GM12878 (cell line): ENCODE results near the gene UBE2E3. TPM values are rescaled to one million over a fixed set of nuclear protein-coding genes. Genes with fewer than 3 reads are reported as not detected.

Experiments
- ATAC-seq: fragments of 200-7000 bp; cut with Tn5 transposase; 3 replicates; pipeline ENCODE4 v1.9.1; 2020; ENCODE audit warnings: mild to moderate bottlenecking, moderate library complexity
- BruUV-seq: library from RNA; stranded (reverse); fragments of 400-500 nt; replicated peaks from 2 replicates; lab custom pipeline; 2021; lab: Mats Ljungman, UMichigan
- CTCF ChIA-PET: fragments of 300-600 bp; sonication (Branson Sonifier 250); formaldehyde crosslinking; extraction: SDS; loops from one replicate; lab custom pipeline; 2021; ENCODE audit warnings: inconsistent platforms; lab: Yijun Ruan, JAX
- POLR2A ChIA-PET: fragments of 350-600 bp; formaldehyde crosslinking; extraction: SDS; loops from one replicate; lab custom pipeline; 2021; ENCODE audit warnings: inconsistent platforms; lab: Charles Lee
- RAD21 ChIA-PET: fragments of 300-600 bp; sonication (Branson Sonifier 250); formaldehyde crosslinking; loops from one replicate; lab custom pipeline; 2023; ENCODE audit warnings: antibody characterized with exemption; ENCODE audit not compliant: unreplicated experiment; lab: Charles Lee
- SMC1A ChIA-PET: fragments of 300-600 bp; sonication (Branson Sonifier 250); formaldehyde crosslinking; loops from one replicate; lab custom pipeline; 2023; ENCODE audit not compliant: unreplicated experiment, uncharacterized antibody; lab: Charles Lee
- DNase-seq: peaks from one replicate; pipeline ENCODE4 v3.0.0-alpha.2; 2011; ENCODE audit warnings: low read depth, low spot score
- FAIRE-seq: peaks from 3 replicates; lab custom pipeline; 2011; peaks lifted over from hg19 to GRCh38; lab: Jason Lieb, UNC
- H2AFZ ChIP-seq: 2 replicates; pipeline ENCODE4 v1.6.0; 2011; ENCODE audit warnings: low read depth, low read length, control low read depth; ENCODE audit not compliant: control insufficient read depth
- H3K27ac ChIP-seq: 2 replicates; pipeline ENCODE4 v1.5.1; 2011; ENCODE audit warnings: control low read depth; ENCODE audit not compliant: control insufficient read depth, insufficient read depth
- H3K27me3 ChIP-seq, 2 experiments: replicated peaks in 1 of 2; 2 replicates each; pipeline versions ENCODE4 v1.6.0 to v1.6.1; 2011; ENCODE audit warnings: low read length in 1 of 2; ENCODE audit not compliant: control insufficient read depth in 2 of 2, insufficient read depth in 2 of 2
- H3K36me3 ChIP-seq, 2 experiments: 2 replicates each; pipeline ENCODE4 v1.5.1; 2011; ENCODE audit warnings: low read length in 1 of 2; ENCODE audit not compliant: control insufficient read depth in 2 of 2, insufficient read depth in 2 of 2
- H3K4me1 ChIP-seq: 2 replicates; pipeline ENCODE4 v1.6.1; 2011; ENCODE audit warnings: mild to moderate bottlenecking, low read length, moderate library complexity, mixed read lengths; ENCODE audit not compliant: control insufficient read depth, insufficient read depth
- H3K4me2 ChIP-seq: 2 replicates; pipeline ENCODE4 v1.6.0; 2011; ENCODE audit warnings: control low read depth; ENCODE audit not compliant: control insufficient read depth, insufficient read depth
- H3K4me3 ChIP-seq: fragments of 200-600 bp; sonication (generic); 2 replicates; pipeline ENCODE4 v1.5.1; 2016
- H3K79me2 ChIP-seq: 2 replicates; pipeline ENCODE4 v1.6.0; 2011; ENCODE audit warnings: low read length; ENCODE audit not compliant: control insufficient read depth, insufficient read depth
- H3K9ac ChIP-seq: 2 replicates; pipeline ENCODE4 v1.8.0; 2011; ENCODE audit warnings: low read length, control low read depth, mixed read lengths; ENCODE audit not compliant: control insufficient read depth, insufficient read depth
- H3K9me3 ChIP-seq: replicated peaks from 3 replicates; pipeline ENCODE4 v1.5.1; 2011; ENCODE audit warnings: mild to moderate bottlenecking, low read length; ENCODE audit not compliant: control insufficient read depth, insufficient read depth
- H4K20me1 ChIP-seq: 2 replicates; pipeline ENCODE4 v1.6.0; 2011; ENCODE audit not compliant: control insufficient read depth, insufficient read depth
- ASH2L ChIP-seq: fragments of 300-600, 200-600 bp; sonication (generic); IDR thresholded peaks from 2 replicates; pipeline ENCODE4 v1.6.1; 2017; ENCODE audit warnings: low read depth, mild to moderate bottlenecking, borderline replicate concordance
- ATF7 ChIP-seq: fragments of 450-650 bp; IDR thresholded peaks from 2 replicates; pipeline ENCODE4 v1.6.1; 2016; ENCODE audit warnings: low read depth, mild to moderate bottlenecking
- EGR1 ChIP-seq, 2 experiments: IDR thresholded peaks; 1 replicate in 1 of 2; 2 replicates in 1 of 2; pipeline ENCODE4 v1.6.1; 2011 to 2012; ENCODE audit warnings: low read depth in 2 of 2, low read length in 2 of 2, borderline replicate concordance in 1 of 2, mild to moderate bottlenecking in 1 of 2, moderate library complexity in 1 of 2
- HDAC6 ChIP-seq: fragments of 200-600 bp; sonication (generic); IDR thresholded peaks from one replicate; pipeline ENCODE4 v1.8.0; 2017; ENCODE audit warnings: antibody characterized with exemption; ENCODE audit not compliant: unreplicated experiment
- MEF2A ChIP-seq: IDR thresholded peaks from 2 replicates; pipeline ENCODE4 v1.6.1; 2011; ENCODE audit warnings: low read depth, mild to moderate bottlenecking, low read length, moderate library complexity; ENCODE audit not compliant: insufficient read depth
- MEF2B ChIP-seq: fragments of 450-650 bp; IDR thresholded peaks from 2 replicates; pipeline ENCODE4 v1.6.1; 2018; ENCODE audit warnings: mild to moderate bottlenecking, moderate library complexity; ENCODE audit not compliant: partially characterized antibody, poor library complexity, severe bottlenecking
- NBN ChIP-seq: fragments of 450-650 bp; IDR thresholded peaks from 2 replicates; pipeline ENCODE4 v1.6.1; 2016
- RAD21 ChIP-seq: IDR thresholded peaks from 2 replicates; pipeline ENCODE4 v1.6.1; 2011; ENCODE audit warnings: mild to moderate bottlenecking, low read depth, low read length, moderate library complexity; ENCODE audit not compliant: insufficient read depth
- RELA ChIP-seq: fragments of 450-650 bp; IDR thresholded peaks from 2 replicates; pipeline ENCODE4 v1.8.0; 2014; ENCODE audit warnings: borderline replicate concordance; ENCODE audit not compliant: partially characterized antibody
- RELB ChIP-seq: fragments of 450-650 bp; IDR thresholded peaks from 2 replicates; pipeline ENCODE4 v1.6.1; 2017; ENCODE audit warnings: low read depth, mild to moderate bottlenecking, moderate library complexity
- SREBF2 ChIP-seq: IDR thresholded peaks from 2 replicates; pipeline ENCODE4 v1.6.1; 2012; ENCODE audit warnings: mild to moderate bottlenecking, low read length
- TCF3 ChIP-seq: IDR thresholded peaks from 2 replicates; pipeline ENCODE4 v1.6.1; 2012; ENCODE audit warnings: low read depth, mild to moderate bottlenecking, low read length, borderline replicate concordance; ENCODE audit not compliant: insufficient read depth
- in situ Hi-C: fragments of 300-500 bp; cut with MboI; formaldehyde crosslinking; loops from 9 replicates; pipeline ENCODE4 v1.14.3; 2018; ENCODE audit warnings: mixed read lengths
- intact Hi-C: fragments of 100-400 bp; cut with micrococcal nuclease; formaldehyde crosslinking; loops from one replicate; pipeline ENCODE4 v1.14.2; 2022; ENCODE audit not compliant: unreplicated experiment
- polyA plus RNA-seq, 11 experiments: library from polyadenylated mRNA; depleted of rRNA in 4 of 11; unstranded in 6 of 11; stranded (reverse) in 5 of 11; fragments of >200 nt; fragmentation: Nextera tagmentation in 4 of 11; fragmentation: Illumina TruSeq in 1 of 11; extraction: Ambion mirVana in 4 of 11; extraction: Trizol in 1 of 11; gene quantifications; 1 replicate in 1 of 11; 2 replicates in 10 of 11; pipeline versions ENCODE4 v1.2.1 to v1.2.3, GENCODE V29; 2011 to 2016; ENCODE audit warnings: inconsistent platforms in 2 of 11, missing spikeins in 2 of 11, low read depth in 1 of 11
- total RNA-seq, 4 experiments: library from RNA; depleted of rRNA in 3 of 4; stranded (reverse); fragments of >200 nt in 3 of 4; fragmentation: Illumina TruSeq in 1 of 4; extraction: Trizol in 1 of 4; gene quantifications; 2 replicates each; pipeline versions ENCODE4 v1.2.1 to v1.2.3, GENCODE V29; 2013 to 2021
- TF ChIP-seq, protein P1 (sequence below): fragments of 150-350 bp; IDR thresholded peaks from 2 replicates; pipeline ENCODE4 v1.6.1; 2016; ENCODE audit warnings: low read depth, low read length
- TF ChIP-seq, protein P2 (sequence below): fragments of 450-650 bp; IDR thresholded peaks from 2 replicates; pipeline ENCODE4 v1.6.1; 2016; ENCODE audit warnings: mild to moderate bottlenecking
- TF ChIP-seq, protein P3 (sequence below): IDR thresholded peaks from 2 replicates; pipeline ENCODE4 v1.6.1; 2012; ENCODE audit warnings: low read length, inconsistent platforms

UBE2E3 gene
- total and polyA plus RNA-seq, 10 of the 15 experiments (the other 5 are each of a cell fraction or from before 2014, with no cell fraction given), result 14.9 to 50.0 (median 26.2) TPM

GRCh38 chr2:180983468-180984242 lies 3.2 kb downstream of the UBE2E3 start:
- Histone ChIP-seq H3K79me2 (peaks cover 4% of the 10 kb centered on the region), H3K4me1 (peaks cover 8% of the 10 kb centered on the region), H4K20me1 (no peaks in the 10 kb centered on the region), H3K4me3 (peak overlapping the region; percentile 6; the same call in 1 of the 2 replicates), H3K9me3 (no peaks in the 10 kb centered on the region), H3K27ac (no peak overlapping the region), H2AFZ (peak overlapping the region; percentile 57), H3K27me3 (no peaks in the 10 kb centered on the region), H3K9ac (no peak overlapping the region), H3K4me2 (peak overlapping the region; percentile 40), H3K36me3 (no peaks in the 10 kb centered on the region)
- ATAC-seq (peak; percentile 73), FAIRE-seq (peak; percentile 85), DNase-seq (no peak)
- SMC1A ChIA-PET, result interaction anchor here (0.6 to 2.0 kb wide), 13 partner anchors 9 to 860 kb away, joined by 3 to 8 read pairs (median 4); no protein-coding TSS in a partner anchor
- intact Hi-C loops, result loop anchor here (5.0 to 10.0 kb wide), 5 partner anchors 54 to 976 kb away; partner anchors contain the start of gene CWC22
- POLR2A ChIA-PET, result interaction anchor here (0.5 to 1.0 kb wide), 2 partner anchors 45 to 328 kb away, joined by 3 to 6 read pairs; no protein-coding TSS in a partner anchor
- in situ Hi-C loops, result no loop called here
- CTCF ChIA-PET, result interaction anchor here (0.8 to 2.5 kb wide), 14 partner anchors 10 to 860 kb away, joined by 3 to 17 read pairs (median 5); no protein-coding TSS in a partner anchor
- RAD21 ChIA-PET, result interaction anchor here (1.2 to 2.1 kb wide), 7 partner anchors 12 to 860 kb away, joined by 3 to 10 read pairs (median 3); no protein-coding TSS in a partner anchor
- BruUV-seq, result no TSS peak
- TF ChIP-seq MEF2A (no peak), ATF7 (0 out of 2 replicates have a peak, but pooled peaks have one; percentile 10), SREBF2 (no peak), RELB (0 out of 2 replicates have a peak, but pooled peaks have one; percentile 56), ASH2L (no peak), TCF3 (no peak), MEF2B (peak; percentile 26), RELA (no peak), EGR1 (IDR thresholded peaks at IDR 0.05; ENCODE audit: borderline replicate concordance in 1 of 2, low read depth in 2 of 2, low read length in 2 of 2) (no peak), RAD21 (peak; percentile 29; the same call in 1 of the 2 replicates), NBN (0 out of 2 replicates have a peak, but pooled peaks have one; percentile 25), HDAC6 (no peak)
- TF ChIP-seq, protein P1, sequence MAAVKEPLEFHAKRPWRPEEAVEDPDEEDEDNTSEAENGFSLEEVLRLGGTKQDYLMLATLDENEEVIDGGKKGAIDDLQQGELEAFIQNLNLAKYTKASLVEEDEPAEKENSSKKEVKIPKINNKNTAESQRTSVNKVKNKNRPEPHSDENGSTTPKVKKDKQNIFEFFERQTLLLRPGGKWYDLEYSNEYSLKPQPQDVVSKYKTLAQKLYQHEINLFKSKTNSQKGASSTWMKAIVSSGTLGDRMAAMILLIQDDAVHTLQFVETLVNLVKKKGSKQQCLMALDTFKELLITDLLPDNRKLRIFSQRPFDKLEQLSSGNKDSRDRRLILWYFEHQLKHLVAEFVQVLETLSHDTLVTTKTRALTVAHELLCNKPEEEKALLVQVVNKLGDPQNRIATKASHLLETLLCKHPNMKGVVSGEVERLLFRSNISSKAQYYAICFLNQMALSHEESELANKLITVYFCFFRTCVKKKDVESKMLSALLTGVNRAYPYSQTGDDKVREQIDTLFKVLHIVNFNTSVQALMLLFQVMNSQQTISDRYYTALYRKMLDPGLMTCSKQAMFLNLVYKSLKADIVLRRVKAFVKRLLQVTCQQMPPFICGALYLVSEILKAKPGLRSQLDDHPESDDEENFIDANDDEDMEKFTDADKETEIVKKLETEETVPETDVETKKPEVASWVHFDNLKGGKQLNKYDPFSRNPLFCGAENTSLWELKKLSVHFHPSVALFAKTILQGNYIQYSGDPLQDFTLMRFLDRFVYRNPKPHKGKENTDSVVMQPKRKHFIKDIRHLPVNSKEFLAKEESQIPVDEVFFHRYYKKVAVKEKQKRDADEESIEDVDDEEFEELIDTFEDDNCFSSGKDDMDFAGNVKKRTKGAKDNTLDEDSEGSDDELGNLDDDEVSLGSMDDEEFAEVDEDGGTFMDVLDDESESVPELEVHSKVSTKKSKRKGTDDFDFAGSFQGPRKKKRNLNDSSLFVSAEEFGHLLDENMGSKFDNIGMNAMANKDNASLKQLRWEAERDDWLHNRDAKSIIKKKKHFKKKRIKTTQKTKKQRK, result no peak
- TF ChIP-seq, protein P2, sequence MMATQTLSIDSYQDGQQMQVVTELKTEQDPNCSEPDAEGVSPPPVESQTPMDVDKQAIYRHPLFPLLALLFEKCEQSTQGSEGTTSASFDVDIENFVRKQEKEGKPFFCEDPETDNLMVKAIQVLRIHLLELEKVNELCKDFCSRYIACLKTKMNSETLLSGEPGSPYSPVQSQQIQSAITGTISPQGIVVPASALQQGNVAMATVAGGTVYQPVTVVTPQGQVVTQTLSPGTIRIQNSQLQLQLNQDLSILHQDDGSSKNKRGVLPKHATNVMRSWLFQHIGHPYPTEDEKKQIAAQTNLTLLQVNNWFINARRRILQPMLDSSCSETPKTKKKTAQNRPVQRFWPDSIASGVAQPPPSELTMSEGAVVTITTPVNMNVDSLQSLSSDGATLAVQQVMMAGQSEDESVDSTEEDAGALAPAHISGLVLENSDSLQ, result no peak
- TF ChIP-seq, protein P3, sequence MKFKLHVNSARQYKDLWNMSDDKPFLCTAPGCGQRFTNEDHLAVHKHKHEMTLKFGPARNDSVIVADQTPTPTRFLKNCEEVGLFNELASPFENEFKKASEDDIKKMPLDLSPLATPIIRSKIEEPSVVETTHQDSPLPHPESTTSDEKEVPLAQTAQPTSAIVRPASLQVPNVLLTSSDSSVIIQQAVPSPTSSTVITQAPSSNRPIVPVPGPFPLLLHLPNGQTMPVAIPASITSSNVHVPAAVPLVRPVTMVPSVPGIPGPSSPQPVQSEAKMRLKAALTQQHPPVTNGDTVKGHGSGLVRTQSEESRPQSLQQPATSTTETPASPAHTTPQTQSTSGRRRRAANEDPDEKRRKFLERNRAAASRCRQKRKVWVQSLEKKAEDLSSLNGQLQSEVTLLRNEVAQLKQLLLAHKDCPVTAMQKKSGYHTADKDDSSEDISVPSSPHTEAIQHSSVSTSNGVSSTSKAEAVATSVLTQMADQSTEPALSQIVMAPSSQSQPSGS, result no peak
